ENCODE measurements around the gene CHMP4B. TPM values are rescaled to one million over a fixed set of nuclear protein-coding genes. Genes with fewer than 3 reads are reported as not detected.

Gene CHMP4B
- total RNA-seq, 2 experiments from 2014 or later, result 105 to 108 TPM

DNA sequence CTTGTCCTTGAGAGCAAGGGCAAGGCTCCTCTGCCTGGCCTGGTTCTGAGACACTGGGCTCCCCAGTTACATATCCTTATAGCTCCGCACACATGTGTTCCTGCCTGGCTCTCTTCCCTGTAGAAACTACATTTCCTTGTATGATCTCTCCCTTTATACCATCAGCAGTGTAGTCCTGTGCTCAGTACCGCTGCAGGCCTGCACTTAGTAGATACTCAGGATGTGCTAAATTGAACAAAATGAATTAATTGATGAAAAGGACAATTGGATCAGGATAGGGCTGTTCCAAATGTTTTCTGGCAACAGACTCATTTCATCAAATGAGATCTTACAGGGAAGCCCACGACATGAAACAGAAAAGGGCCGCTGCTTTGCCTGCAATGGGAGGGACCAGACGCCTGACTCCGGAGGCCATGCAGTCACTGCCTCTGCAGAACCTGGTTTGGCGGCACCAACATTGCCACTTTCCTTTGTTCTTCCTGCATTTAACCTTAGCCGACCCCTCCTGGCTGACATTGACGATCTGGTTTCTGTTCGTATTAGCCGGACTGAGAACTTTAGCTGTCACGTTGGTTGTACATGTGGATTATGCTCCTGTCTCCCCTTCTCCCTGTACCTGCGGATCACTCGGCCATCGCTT, 53.3 kb downstream of the CHMP4B start:
- Mint-ChIP-seq H3K27ac (no peak overlapping the region), H3K4me3 (no peak overlapping the region), H3K9me3 (no peaks in the 10 kb centered on the region), H3K36me3 (ENCODE audit: low read depth) (peaks cover 2% of the 10 kb centered on the region), H3K27me3 (no peaks in the 10 kb centered on the region), H3K4me1 (peaks cover 37% of the 10 kb centered on the region)
- ChIA-PET CTCF (no interaction called here), POLR2A (no interaction called here)
- no peak for DNase-seq

DNA sequence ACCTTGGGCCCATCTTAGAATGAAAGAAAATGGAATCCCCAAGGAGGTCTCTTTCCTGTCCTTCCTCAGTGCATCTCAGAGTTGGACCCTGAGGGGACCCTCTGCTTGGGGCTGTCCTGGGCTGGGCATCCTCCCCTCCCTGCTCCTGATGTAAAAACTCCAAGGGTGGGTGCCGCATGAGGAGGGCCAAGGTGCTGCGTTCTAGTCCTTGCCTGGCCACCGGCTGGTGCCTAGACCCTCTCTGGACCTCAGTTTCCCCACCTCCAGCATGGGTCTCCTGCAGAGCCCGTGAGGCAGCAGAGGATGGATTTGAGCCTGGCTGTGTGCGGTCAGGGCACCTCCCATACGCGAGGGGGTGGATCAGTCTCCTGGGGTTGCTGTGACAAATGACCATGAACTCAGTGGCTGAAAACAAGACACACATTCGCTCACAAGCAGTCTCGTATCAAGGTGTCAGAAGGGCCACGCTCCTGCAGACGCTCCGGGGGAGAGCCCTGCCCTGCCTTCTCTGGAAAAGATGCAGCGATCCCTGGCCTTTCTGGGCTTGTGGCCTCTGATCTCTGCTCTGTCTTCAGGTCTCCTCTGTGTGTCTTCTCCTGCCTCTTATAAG, 54.7 kb downstream of the CHMP4B start:
- no peak for DNase-seq
- peaks cover 27% of the 10 kb centered on the region for H3K4me1 Mint-ChIP-seq
- no peak overlapping the region for H3K27ac Mint-ChIP-seq
- CTCF ChIA-PET, result no interaction called here
- H3K27me3 Mint-ChIP-seq, result no peaks in the 10 kb centered on the region
- no peaks in the 10 kb centered on the region for H3K36me3 Mint-ChIP-seq (ENCODE audit: low read depth)
- POLR2A ChIA-PET, result no interaction called here
- no peak overlapping the region for H3K4me3 Mint-ChIP-seq
- H3K9me3 Mint-ChIP-seq, result no peaks in the 10 kb centered on the region

DNA sequence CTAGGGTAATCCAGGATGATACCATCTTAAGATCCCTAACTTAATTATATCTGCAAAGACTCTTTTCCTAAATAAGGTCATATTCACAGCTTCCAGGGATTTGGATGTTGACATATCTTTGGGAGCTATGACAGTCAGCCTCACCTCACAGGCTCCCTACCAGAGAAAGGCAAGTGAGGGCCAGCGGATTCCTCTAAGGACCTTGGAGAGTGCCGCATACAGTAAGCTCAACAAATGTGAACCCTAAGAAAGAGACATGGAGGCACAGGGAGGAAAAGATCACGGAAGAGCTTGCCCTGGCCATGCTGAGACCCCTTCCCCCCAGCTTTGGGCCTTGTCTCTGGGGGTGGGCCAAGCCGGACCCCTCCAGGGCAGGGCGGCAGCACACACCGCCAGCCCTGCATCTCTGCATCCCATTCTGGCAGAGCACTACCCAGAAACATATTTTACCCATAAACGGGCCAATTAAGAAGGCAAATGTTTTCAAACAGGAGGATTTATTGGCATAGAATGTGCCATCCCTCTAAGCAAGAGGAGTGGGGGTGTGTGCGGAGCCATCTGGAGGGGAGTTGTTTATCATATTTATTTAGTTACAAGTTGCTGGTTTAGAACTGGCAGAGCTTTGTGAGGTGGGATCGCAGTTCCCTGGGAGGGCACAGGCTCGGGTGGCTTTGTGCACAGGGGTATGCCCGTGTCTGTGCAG, 55.4 kb downstream of the CHMP4B start:
- POLR2A ChIA-PET, result no interaction called here
- CTCF ChIA-PET, result no interaction called here
- no peaks in the 10 kb centered on the region for H3K9me3 Mint-ChIP-seq

DNA sequence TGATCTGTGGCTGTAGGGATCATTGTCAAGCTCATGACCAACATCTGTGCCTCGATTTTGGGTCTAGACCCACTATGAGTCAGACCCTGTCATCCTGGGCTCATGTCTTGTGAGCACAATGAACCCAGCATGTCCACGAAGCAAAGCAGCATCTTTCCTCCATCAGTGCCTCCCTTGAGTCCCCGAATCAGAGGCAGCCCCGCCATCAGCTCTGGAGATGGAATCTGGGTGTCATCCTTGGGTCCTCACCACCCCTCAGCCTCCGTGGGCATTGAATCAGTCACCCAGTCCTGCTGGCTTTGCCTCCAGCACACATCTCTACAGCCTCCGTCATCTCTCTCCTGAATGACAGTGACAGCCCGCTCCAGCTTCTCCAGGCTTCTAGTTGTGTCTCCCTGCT, 56.9 kb downstream of the CHMP4B start:
- Mint-ChIP-seq H3K27me3 (no peaks in the 10 kb centered on the region), H3K4me3 (no peak overlapping the region), H3K4me1 (peaks cover 14% of the 10 kb centered on the region), H3K9me3 (no peaks in the 10 kb centered on the region), H3K27ac (no peak overlapping the region), H3K36me3 (ENCODE audit: low read depth) (no peaks in the 10 kb centered on the region)
- CTCF ChIA-PET, result no interaction called here
- no peak for DNase-seq
- POLR2A ChIA-PET, result no interaction called here

More for the DNA sequence above, 55.4 kb downstream of the CHMP4B start:
- DNase-seq, result no peak
- Mint-ChIP-seq H3K27ac (no peak overlapping the region), H3K4me3 (no peak overlapping the region), H3K36me3 (ENCODE audit: low read depth) (no peaks in the 10 kb centered on the region), H3K4me1 (peaks cover 23% of the 10 kb centered on the region), H3K27me3 (no peaks in the 10 kb centered on the region)

DNA sequence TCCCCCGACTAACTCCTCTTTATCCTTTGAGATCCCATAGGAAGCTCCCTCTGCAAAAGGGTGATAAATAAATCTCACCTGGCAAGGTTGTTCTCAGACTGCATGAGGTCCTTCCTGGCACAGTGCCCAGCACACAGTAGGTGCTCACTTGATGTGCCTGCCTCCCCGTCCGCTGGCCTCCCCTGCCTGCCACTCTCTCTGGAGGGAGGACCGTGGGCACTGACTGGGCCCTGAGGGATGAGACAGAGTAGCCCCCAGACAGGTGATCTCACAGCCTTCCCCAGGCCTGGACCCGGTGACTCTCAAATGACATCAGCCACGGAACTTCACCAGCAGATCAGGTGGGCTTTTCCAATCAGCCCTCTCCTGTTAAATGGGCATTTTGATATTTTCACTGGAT, 57.4 kb downstream of the CHMP4B start:
- no peaks in the 10 kb centered on the region for H3K36me3 Mint-ChIP-seq (ENCODE audit: low read depth)
- no peaks in the 10 kb centered on the region for H3K27me3 Mint-ChIP-seq
- H3K27ac Mint-ChIP-seq, result no peak overlapping the region
- peaks cover 11% of the 10 kb centered on the region for H3K4me1 Mint-ChIP-seq
- H3K4me3 Mint-ChIP-seq, result no peak overlapping the region
- ChIA-PET CTCF (interaction anchor here (0.5 kb wide), 1 partner anchor 13 kb away, joined by 3 read pairs; no protein-coding TSS in a partner anchor), POLR2A (no interaction called here)
- H3K9me3 Mint-ChIP-seq, result no peaks in the 10 kb centered on the region
- DNase-seq, result no peak

DNA sequence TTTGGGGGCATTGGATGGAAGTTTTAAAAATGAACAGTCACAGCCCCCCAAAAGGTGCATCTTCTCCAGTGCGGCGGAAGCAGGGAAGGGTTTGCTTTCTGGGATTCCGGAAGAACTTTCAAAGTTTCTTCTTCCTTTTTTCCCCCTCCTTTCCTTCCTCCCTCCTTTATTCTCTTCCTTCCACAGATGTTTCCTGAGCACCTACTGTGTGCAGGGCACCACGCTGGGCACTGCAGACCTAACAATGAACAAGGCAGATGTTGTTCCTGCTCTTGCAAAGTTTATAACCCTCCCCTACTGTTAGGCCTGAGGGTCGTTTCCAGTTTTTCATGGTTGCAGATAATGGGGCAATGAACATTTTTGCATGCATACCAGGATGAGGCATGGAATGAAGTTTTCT, 58.1 kb downstream of the CHMP4B start:
- no peak for DNase-seq
- CTCF ChIA-PET, result no interaction called here
- H3K27me3 Mint-ChIP-seq, result no peaks in the 10 kb centered on the region
- no peak overlapping the region for H3K4me3 Mint-ChIP-seq
- POLR2A ChIA-PET, result no interaction called here
- no peaks in the 10 kb centered on the region for H3K9me3 Mint-ChIP-seq
- H3K27ac Mint-ChIP-seq, result no peak overlapping the region
- no peaks in the 10 kb centered on the region for H3K36me3 Mint-ChIP-seq (ENCODE audit: low read depth)
- peaks cover 5% of the 10 kb centered on the region for H3K4me1 Mint-ChIP-seq

DNA sequence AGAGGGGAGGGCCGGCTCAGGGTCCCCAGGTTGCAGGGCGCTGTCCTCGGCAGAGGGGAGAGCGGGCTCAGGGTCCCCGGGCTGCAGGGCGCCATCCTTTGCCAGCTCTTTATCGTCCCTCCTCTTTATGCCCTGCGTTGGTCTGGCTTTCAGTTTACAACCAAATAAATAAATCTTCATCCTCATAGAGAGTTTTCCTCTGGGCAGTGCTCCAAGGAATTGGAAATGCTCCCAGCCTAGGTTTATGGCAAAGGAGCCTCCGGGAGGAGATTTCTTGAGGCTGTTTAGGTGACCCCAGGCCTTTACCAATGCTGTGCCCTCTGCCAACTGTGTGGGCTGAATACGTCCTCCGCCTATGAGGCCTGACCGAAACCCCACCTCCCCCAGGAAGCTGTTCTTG, 60.2 kb downstream of the CHMP4B start:
- no peaks in the 10 kb centered on the region for H3K9me3 Mint-ChIP-seq
- no peaks in the 10 kb centered on the region for H3K27me3 Mint-ChIP-seq
- DNase-seq, result no peak
- no peak overlapping the region for H3K27ac Mint-ChIP-seq
- H3K4me3 Mint-ChIP-seq, result no peak overlapping the region
- POLR2A ChIA-PET, result no interaction called here
- CTCF ChIA-PET, result no interaction called here
- H3K4me1 Mint-ChIP-seq, result peaks cover 5% of the 10 kb centered on the region
- H3K36me3 Mint-ChIP-seq (ENCODE audit: low read depth), result no peaks in the 10 kb centered on the region

DNA sequence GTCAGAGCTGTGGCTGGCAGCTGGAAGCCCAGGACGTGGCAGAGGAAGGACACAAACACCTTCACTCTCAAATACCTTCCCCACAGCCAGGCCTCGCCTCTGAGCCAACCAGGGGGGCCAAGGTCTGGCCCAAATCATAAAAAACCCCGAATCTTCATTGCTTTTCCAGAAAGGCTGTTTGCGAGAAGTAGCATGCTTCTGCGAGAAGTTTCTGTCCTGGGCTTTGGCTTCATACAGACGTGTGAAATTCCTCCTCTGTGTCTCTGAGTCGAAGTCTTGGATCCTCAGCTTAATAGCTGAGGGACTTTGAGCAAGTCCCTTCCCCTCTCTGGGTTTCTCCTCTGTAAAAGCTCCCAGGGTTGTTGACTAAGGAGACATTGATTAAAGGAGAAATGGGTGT, 63.0 kb downstream of the CHMP4B start:
- H3K9me3 Mint-ChIP-seq, result peaks cover 10% of the 10 kb centered on the region
- H3K27ac Mint-ChIP-seq, result no peak overlapping the region
- POLR2A ChIA-PET, result no interaction called here
- CTCF ChIA-PET, result interaction anchor here (1.1 kb wide), 1 partner anchor 22 kb away, joined by 3 read pairs; no protein-coding TSS in a partner anchor
- no peaks in the 10 kb centered on the region for H3K27me3 Mint-ChIP-seq
- no peaks in the 10 kb centered on the region for H3K4me1 Mint-ChIP-seq
- no peak overlapping the region for H3K4me3 Mint-ChIP-seq
- no peak for DNase-seq
- H3K36me3 Mint-ChIP-seq (ENCODE audit: low read depth), result peaks cover 2% of the 10 kb centered on the region

DNA sequence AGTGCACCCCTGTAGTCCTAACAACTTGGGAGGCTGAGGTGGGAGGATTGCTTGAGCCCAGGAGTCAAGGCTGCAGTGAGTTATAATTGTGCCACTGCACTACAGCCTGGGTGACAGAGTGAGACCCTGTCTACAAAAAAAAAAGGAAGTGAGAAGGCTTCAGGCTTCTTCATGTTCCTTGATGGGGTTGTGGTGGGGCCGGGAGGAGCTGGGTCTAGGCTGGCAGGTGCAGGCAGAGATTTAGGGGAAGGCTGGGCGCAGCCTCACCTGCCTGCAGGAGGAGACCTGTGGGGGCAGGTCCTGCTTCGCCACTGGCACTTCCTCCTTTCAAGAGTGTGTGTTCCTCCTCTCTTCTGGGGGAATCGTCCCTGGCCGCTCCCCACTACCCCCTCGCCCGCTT, 63.9 kb downstream of the CHMP4B start:
- no peaks in the 10 kb centered on the region for H3K27me3 Mint-ChIP-seq
- CTCF ChIA-PET, result interaction anchor here (1.1 kb wide), 1 partner anchor 23 kb away, joined by 3 read pairs; no protein-coding TSS in a partner anchor
- H3K4me3 Mint-ChIP-seq, result no peak overlapping the region
- DNase-seq, result no peak
- H3K4me1 Mint-ChIP-seq, result no peaks in the 10 kb centered on the region
- H3K9me3 Mint-ChIP-seq, result peaks cover 15% of the 10 kb centered on the region
- H3K36me3 Mint-ChIP-seq (ENCODE audit: low read depth), result peaks cover 2% of the 10 kb centered on the region
- H3K27ac Mint-ChIP-seq, result no peak overlapping the region
- POLR2A ChIA-PET, result no interaction called here

DNA sequence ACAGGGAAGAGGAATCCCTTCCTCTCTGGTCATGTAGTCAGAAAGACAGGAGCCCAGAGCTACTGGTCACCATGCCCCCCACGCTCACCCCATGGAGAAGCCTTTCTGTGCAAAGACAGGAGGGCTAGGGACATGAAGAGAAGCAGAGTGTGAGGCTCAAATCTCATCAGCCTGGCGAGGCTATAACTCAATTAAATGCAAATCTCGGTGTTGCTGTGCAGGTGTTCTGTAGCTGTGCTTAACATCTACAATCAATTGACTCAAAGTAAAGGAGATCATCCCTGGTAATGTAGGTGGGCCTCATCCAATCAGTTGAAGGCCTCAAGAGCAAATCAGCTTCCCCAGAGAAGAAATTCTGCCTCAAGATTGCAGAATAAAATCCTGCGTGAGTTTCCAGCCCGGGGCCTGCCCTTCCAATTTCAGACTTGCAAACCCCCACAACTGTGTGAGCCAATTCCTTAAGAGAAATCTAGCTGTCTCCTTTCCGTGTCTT, 64.4 kb downstream of the CHMP4B start:
- CTCF ChIA-PET, result no interaction called here

DNA sequence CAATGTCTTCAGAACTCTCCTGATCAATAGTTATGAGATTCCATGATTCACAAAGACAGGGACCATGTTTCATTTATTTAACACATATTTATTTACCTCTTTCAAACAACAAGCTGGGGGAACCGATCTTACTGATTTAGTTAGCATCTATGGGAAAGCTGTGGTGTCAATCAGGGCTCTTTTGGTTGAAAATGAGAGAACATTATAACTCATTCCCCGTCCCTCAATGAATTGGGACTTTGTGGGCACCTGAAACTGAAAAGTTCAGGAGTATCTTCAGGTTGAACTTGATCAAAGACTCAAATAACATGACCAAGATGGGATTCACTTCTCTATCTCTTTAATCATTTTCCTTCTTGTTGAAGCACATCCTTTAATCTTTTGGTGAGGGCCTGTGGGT, 67.4 kb downstream of the CHMP4B start:
- ChIA-PET CTCF (interaction anchor here (0.6 to 1.2 kb wide), 3 partner anchors 13 to 147 kb away, joined by 3 to 6 read pairs (median 5); no protein-coding TSS in a partner anchor), POLR2A (no interaction called here)
- Mint-ChIP-seq H3K4me1 (no peaks in the 10 kb centered on the region), H3K27me3 (no peaks in the 10 kb centered on the region), H3K9me3 (peaks cover 22% of the 10 kb centered on the region), H3K4me3 (no peak overlapping the region), H3K36me3 (ENCODE audit: low read depth) (peaks cover 8% of the 10 kb centered on the region), H3K27ac (no peak overlapping the region)
- no peak for DNase-seq

More for the DNA sequence above, 64.4 kb downstream of the CHMP4B start:
- H3K36me3 Mint-ChIP-seq (ENCODE audit: low read depth), result peaks cover 7% of the 10 kb centered on the region
- no peak overlapping the region for H3K4me3 Mint-ChIP-seq
- no peaks in the 10 kb centered on the region for H3K27me3 Mint-ChIP-seq
- POLR2A ChIA-PET, result no interaction called here
- peaks cover 20% of the 10 kb centered on the region for H3K9me3 Mint-ChIP-seq
- no peak for DNase-seq
- H3K4me1 Mint-ChIP-seq, result no peaks in the 10 kb centered on the region
- no peak overlapping the region for H3K27ac Mint-ChIP-seq

DNA sequence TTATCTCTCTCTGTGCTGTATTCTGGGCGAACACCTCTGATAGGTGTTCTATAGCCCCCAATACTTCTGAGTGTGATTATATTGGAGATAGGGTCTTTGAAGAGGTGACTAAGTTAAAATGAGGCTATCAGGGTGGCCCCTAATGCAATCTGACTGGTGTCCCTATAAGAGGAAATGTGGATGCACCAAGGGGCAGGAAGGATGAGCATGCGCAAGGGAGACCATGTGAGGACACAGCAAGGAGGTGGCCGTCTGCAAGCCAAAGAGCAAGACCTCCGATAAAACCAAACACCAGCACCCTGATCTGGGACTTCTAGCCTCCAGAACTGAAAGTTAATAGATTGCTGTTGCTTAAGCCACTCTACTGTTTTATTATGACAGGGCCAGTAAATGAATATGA, 69.2 kb downstream of the CHMP4B start:
- H3K36me3 Mint-ChIP-seq (ENCODE audit: low read depth), result peaks cover 8% of the 10 kb centered on the region
- no peak overlapping the region for H3K27ac Mint-ChIP-seq
- no peak overlapping the region for H3K4me3 Mint-ChIP-seq
- no peaks in the 10 kb centered on the region for H3K27me3 Mint-ChIP-seq
- H3K9me3 Mint-ChIP-seq, result peaks cover 22% of the 10 kb centered on the region
- ChIA-PET POLR2A (no interaction called here), CTCF (no interaction called here)
- H3K4me1 Mint-ChIP-seq, result peaks cover 3% of the 10 kb centered on the region
- no peak for DNase-seq

DNA sequence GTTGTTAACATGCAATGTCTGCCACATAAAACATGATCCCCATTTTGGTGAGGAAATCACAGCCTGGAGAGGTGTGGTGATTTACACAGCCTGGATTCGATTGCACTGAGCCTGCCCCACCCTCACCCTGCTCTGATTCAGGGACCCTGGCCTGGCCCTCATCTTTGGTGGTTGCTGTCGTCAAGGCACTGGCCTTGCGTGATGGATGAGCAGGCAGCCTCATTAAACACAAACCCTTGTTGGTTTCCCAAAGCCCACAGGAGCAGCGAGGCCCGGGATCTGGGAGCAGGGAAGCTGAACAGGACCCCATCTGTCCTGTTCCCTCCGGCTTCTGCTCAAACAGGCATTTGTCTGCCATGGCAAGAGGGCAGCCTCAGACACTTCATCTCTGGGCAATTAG, 70.8 kb downstream of the CHMP4B start:
- CTCF ChIA-PET, result interaction anchor here (0.7 to 1.2 kb wide), 2 partner anchors 13 to 47 kb away, joined by 3 read pairs; no protein-coding TSS in a partner anchor
- Mint-ChIP-seq H3K36me3 (ENCODE audit: low read depth) (peaks cover 8% of the 10 kb centered on the region), H3K4me1 (peaks cover 3% of the 10 kb centered on the region), H3K4me3 (no peak overlapping the region), H3K9me3 (peaks cover 22% of the 10 kb centered on the region), H3K27ac (no peak overlapping the region), H3K27me3 (no peaks in the 10 kb centered on the region)
- POLR2A ChIA-PET, result no interaction called here
- no peak for DNase-seq
